Measurements from ENCODE around the gene DENND1C.
A peak's percentile ranks its signal among the peaks of the same experiment; 100 is the strongest.

Gene DENND1C

DNA sequence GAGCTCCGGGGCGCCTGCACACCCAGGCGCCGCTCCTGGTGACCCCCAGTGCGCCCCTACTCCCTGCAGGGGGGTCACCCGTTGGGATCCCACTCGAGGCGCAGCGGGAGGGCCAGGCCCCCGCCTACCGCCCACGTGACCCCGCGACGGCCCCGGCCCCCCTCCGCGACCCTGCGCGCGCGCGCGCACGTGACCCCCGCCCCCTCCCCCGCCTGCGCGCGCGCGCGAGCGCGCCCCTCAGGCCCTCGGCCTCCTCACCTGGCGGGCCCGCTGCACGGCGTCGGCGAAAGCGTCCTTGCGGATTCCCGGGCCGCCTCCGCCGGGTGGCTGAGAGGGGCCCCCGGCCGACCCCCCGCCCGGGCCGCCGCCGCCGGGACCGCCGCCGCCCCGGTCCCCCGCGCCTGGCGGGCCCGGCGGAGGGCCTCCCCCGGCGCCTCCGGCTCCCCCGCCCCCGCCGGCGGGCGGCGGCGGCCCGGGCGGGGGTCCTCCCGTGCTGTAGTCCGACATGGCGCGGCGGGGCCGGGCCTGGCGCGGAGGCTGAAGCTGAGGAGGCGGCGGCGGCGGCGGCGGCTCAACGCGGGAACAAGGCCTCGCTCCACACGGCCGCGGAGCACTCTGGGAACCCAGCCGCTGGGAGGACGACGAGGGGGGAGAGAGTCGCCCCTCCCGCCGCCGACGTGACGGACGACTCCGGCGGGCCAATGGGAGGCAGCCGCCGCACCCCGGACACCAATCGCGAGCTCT is 57.2 kb downstream of the DENND1C start, which contains the start of gene KHSRP:
Gene KHSRP, minus strand, starts transcription at position 617 of the 744 bp plus-strand sequence. Its CDS starts 110 bp downstream, at position 507.
- DNase-seq (ENCODE audit: low spot score) = no peak

- DNase-seq (ENCODE audit: low spot score) = peak; percentile 63
These were observed 57.9 kb downstream of the DENND1C start for GRCh38 chr19:6423499-6424194.

GRCh38 chr19:6421075-6422014 is 60.2 kb downstream of the DENND1C start:
- DNase-seq (ENCODE audit: low spot score) = no peak

- no peak for DNase-seq (ENCODE audit: low spot score)
These were observed 63.0 kb downstream of the DENND1C start for GRCh38 chr19:6418562-6418932.

GRCh38 chr19:6417713-6418561 is 63.6 kb downstream of the DENND1C start:
- DNase-seq (ENCODE audit: low spot score) = no peak
